SK-N-SH treated with all-trans-retinoic acid at 6 μM for 48 hours (cell line): ENCODE results near the gene CELSR3.

Source experiments
- BACH2 ChIP-seq: fragments of 250-450 bp; sonication (Bioruptor Pico); IDR thresholded peaks from 2 replicates; pipeline ENCODE4 v1.9.0; 2021; ENCODE audit warnings: mild to moderate bottlenecking, borderline replicate concordance
- CREB5 ChIP-seq: fragments of 250-450 bp; sonication (Bioruptor Pico); IDR thresholded peaks from 2 replicates; pipeline ENCODE4 v1.5.1; 2020; ENCODE audit warnings: low read depth, mild to moderate bottlenecking, moderate library complexity
- CSDC2 ChIP-seq: fragments of 250-450 bp; sonication (Bioruptor Pico); IDR thresholded peaks from 2 replicates; pipeline ENCODE4 v1.5.0; 2020; ENCODE audit warnings: mild to moderate bottlenecking, moderate library complexity
- PATZ1 ChIP-seq: fragments of 250-450 bp; sonication (Bioruptor Pico); IDR thresholded peaks from 2 replicates; pipeline ENCODE4 v1.8.0; 2020; ENCODE audit warnings: mild to moderate bottlenecking, moderate library complexity, borderline replicate concordance
- POU6F1 ChIP-seq: fragments of 250-450 bp; sonication (Bioruptor Pico); IDR thresholded peaks from 2 replicates; pipeline ENCODE4 v1.8.0; 2021; ENCODE audit warnings: low read depth, mild to moderate bottlenecking, moderate library complexity, borderline replicate concordance
- RARB ChIP-seq: fragments of 250-450 bp; sonication (Bioruptor Pico); IDR thresholded peaks from 2 replicates; pipeline ENCODE4 v1.8.0; 2021; ENCODE audit warnings: mild to moderate bottlenecking, moderate library complexity
- TCF4 ChIP-seq: fragments of 250-450 bp; sonication (Bioruptor Pico); IDR thresholded peaks from 2 replicates; pipeline ENCODE4 v1.8.0; 2021; ENCODE audit warnings: mild to moderate bottlenecking, moderate library complexity, borderline replicate concordance
- TOX ChIP-seq: fragments of 250-450 bp; sonication (Bioruptor Pico); IDR thresholded peaks from 2 replicates; pipeline ENCODE4 v1.8.0; 2021; ENCODE audit warnings: mild to moderate bottlenecking, moderate library complexity, borderline replicate concordance
- TSHZ2 ChIP-seq: fragments of 250-450 bp; sonication (Bioruptor Pico); IDR thresholded peaks from 2 replicates; pipeline ENCODE4 v1.5.0; 2020; ENCODE audit warnings: mild to moderate bottlenecking, moderate library complexity
- ZC3H10 ChIP-seq: fragments of 250-450 bp; sonication (Bioruptor Pico); IDR thresholded peaks from 2 replicates; pipeline ENCODE4 v1.5.1; 2021; ENCODE audit warnings: mild to moderate bottlenecking, moderate library complexity
- ZFP3 ChIP-seq: fragments of 250-450 bp; sonication (Bioruptor Pico); IDR thresholded peaks from 2 replicates; pipeline ENCODE4 v1.5.0; 2020; ENCODE audit warnings: mild to moderate bottlenecking, moderate library complexity
- ZFP30 ChIP-seq: fragments of 450-650 bp; formaldehyde crosslinking; IDR thresholded peaks from 2 replicates; pipeline ENCODE4 v1.5.0; 2022; ENCODE audit warnings: mild to moderate bottlenecking, moderate library complexity
- ZNF565 ChIP-seq: fragments of 450-650 bp; formaldehyde crosslinking; conservative IDR thresholded peaks from 2 replicates; pipeline ENCODE4 v1.5.0; 2020; ENCODE audit warnings: low read depth, mild to moderate bottlenecking, moderate library complexity

GRCh38 chr3:48594417-48595049 is 68.2 kb downstream of the CELSR3 start:
- TF ChIP-seq BACH2 (CRISPR knock-in tag) (no peak), TSHZ2 (CRISPR knock-in tag) (no peak), RARB (CRISPR knock-in tag) (no peak), TOX (CRISPR knock-in tag) (no peak), PATZ1 (no peak), POU6F1 (no peak), CSDC2 (no peak), ZFP3 (no peak), ZNF565 (no peak), ZC3H10 (CRISPR knock-in tag) (no peak), TCF4 (CRISPR knock-in tag) (no peak), CREB5 (CRISPR knock-in tag) (no peak), ZFP30 (CRISPR knock-in tag) (no peak)
